ENCODE data around the gene GABRG3.

GABRG3 gene

GRCh38 chr15:27232876-27233275 is 261.9 kb downstream of the GABRG3 start:
- H3K27me3 ChIP-seq (ENCODE audit: insufficient read depth, poor library complexity, severe bottlenecking) = no peaks in the 10 kb centered on the region
- no peak overlapping the region for H3K4me3 ChIP-seq (replicated peaks; ENCODE audit: insufficient read depth, low read length)
- H3K27ac ChIP-seq (replicated peaks) = no peak overlapping the region
- DNase-seq (ENCODE audit: low read depth in 1 of 2, low spot score in 1 of 2) = no peak
- no peak for TF ChIP-seq POLR2AphosphoS5 (IDR thresholded peaks at IDR 0.05; ENCODE audit: low read depth)
- TF ChIP-seq CTCF (IDR thresholded peaks at IDR 0.05; ENCODE audit: insufficient read depth, low read length) = no peak
- TF ChIP-seq SPI1 (IDR thresholded peaks at IDR 0.05; ENCODE audit: borderline replicate concordance, low read depth) = no peak
- TF ChIP-seq REST (IDR thresholded peaks at IDR 0.05; ENCODE audit: insufficient replicate concordance, low read depth) = no peak
- no peak for TF ChIP-seq GABPA (IDR thresholded peaks at IDR 0.05; ENCODE audit: low read depth)

GRCh38 chr15:27234593-27234992 is 263.6 kb downstream of the GABRG3 start:
- TF ChIP-seq SPI1 (IDR thresholded peaks at IDR 0.05; ENCODE audit: borderline replicate concordance, low read depth) (no peak), REST (IDR thresholded peaks at IDR 0.05; ENCODE audit: insufficient replicate concordance, low read depth) (no peak), CTCF (IDR thresholded peaks at IDR 0.05; ENCODE audit: insufficient read depth, low read length) (no peak), POLR2AphosphoS5 (IDR thresholded peaks at IDR 0.05; ENCODE audit: low read depth) (no peak)

GRCh38 chr15:27235161-27235560 is 264.2 kb downstream of the GABRG3 start:
- H3K4me3 ChIP-seq (replicated peaks; ENCODE audit: insufficient read depth, low read length) = no peak overlapping the region
- H3K27ac ChIP-seq (replicated peaks) = no peak overlapping the region
- TF ChIP-seq CTCF (IDR thresholded peaks at IDR 0.05; ENCODE audit: insufficient read depth, low read length) (no peak), GABPA (IDR thresholded peaks at IDR 0.05; ENCODE audit: low read depth) (no peak), REST (IDR thresholded peaks at IDR 0.05; ENCODE audit: insufficient replicate concordance, low read depth) (no peak), POLR2AphosphoS5 (IDR thresholded peaks at IDR 0.05; ENCODE audit: low read depth) (no peak)
- H3K27me3 ChIP-seq (ENCODE audit: insufficient read depth, poor library complexity, severe bottlenecking) = no peaks in the 10 kb centered on the region
- DNase-seq (ENCODE audit: low read depth in 1 of 2, low spot score in 1 of 2) = no peak

More at GRCh38 chr15:27234593-27234992, 263.6 kb downstream of the GABRG3 start:
- Histone ChIP-seq H3K27me3 (ENCODE audit: insufficient read depth, poor library complexity, severe bottlenecking) (no peaks in the 10 kb centered on the region), H3K27ac (replicated peaks) (no peak overlapping the region), H3K4me3 (replicated peaks; ENCODE audit: insufficient read depth, low read length) (no peak overlapping the region)
- no peak for DNase-seq (ENCODE audit: low read depth in 1 of 2, low spot score in 1 of 2)

All from HL-60 (cell line).